Activated CD8-positive, alpha-beta memory T cell treated with anti-CD3 and anti-CD28 coated beads for 4 hours (primary cell): ENCODE results near the gene SASH3.

Source experiments
- DNase-seq, 2 donors: peaks; one replicate each; pipeline ENCODE4 v3.0.0-alpha.2; 2020; ENCODE audit warnings: low read depth in 2 of 2

Gene SASH3

DNA sequence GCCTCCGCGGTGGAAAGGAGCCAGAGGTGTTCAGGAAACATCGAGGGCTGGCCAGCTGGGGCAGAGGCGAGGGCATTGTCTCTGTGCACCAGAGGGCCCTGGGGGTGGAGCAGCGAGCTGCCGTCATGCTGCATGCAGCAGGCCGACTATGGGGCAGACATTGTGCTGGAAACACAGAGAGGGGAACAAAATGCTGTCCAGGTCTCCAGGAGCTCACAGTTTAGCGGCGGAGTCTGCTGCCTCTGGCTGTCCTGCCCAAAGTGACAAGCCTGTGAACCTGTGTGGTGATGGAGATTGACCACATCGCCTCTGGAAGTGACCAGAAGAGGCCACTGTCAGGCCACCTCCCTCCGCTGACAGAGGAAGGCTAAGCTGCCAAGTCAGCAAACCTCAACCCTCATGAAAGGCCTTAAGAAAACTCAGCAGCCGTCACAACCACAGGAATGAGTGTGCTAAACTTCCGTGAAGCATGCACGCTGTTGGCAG is 20.1 kb upstream of the SASH3 start:
- no peak for DNase-seq

DNA sequence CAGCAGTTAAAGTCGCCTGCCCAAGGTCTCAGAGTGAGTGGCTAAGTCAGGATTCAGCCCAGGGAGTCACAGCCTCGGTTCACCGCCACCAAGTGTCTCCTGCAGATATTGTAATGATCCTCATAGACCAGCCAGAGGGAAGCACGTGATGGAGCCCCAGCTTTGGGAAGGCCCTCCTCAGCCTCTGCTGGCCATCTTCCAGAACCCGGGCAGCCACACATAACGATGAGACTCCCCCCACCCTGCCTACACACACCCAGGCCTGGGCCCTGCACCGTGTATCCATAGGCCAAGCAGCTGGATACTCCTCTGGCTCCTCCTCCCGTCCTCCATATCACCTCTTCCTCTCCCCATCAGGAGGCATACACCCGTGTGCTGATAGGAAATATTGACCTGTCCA is 19.6 kb upstream of the SASH3 start:
- DNase-seq, result no peak

DNA sequence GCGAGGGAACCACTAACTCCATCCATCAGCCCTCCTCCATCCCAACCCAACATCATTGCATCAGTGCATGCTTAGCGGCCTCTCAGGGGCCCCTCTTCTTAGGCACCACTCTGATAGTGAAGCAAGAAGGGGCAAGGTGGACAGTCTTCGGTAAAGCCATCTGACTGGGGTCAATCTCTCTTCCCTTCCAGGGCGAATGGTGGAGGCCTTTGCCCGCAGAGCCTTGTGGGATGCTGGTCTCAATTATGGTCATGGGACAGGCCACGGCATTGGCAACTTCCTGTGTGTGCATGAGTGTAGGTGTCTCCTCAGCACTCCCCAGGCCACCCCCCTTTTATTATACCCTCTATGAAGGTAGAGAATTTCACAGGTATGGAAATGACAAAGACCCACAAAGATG is 18.8 kb upstream of the SASH3 start:
- DNase-seq, result no peak

DNA sequence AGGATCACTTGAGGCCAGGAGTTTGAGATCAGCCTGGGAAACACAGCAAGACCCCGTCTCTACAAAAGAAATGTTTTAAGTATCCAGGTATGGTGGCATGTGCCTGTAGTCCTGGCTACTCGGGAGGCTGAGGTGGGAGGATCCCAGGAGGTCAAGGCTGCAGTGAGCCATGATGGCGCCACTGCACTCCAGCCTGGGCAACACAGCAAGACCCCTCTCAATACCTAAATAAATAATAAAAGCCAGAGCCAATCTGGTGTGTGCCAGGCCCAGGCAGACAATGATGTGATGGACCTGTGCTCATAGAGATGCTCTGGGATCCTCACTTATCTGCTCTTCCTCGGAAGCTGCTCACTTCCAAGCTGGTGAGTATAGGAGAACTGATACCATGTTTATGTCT is 18.2 kb upstream of the SASH3 start:
- no peak for DNase-seq

DNA sequence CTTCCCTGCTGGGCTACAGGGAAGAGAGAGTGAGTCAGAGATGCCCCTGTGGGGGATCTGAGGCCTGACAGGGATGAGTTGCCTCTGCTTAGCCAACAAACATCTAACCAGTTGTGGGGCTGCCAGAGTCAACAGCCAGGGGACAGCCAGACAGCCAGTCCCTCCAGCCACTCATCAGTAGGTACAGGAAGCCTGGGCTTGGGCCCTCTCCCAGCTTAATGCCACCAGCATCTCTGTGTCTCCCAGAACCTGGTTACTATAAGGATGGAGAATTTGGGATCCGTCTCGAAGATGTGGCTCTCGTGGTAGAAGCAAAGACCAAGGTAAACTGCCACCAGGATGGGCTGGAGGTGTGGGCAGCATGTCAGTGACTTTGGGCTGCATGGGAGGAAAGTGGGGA is 17.3 kb upstream of the SASH3 start:
- DNase-seq, result no peak

DNA sequence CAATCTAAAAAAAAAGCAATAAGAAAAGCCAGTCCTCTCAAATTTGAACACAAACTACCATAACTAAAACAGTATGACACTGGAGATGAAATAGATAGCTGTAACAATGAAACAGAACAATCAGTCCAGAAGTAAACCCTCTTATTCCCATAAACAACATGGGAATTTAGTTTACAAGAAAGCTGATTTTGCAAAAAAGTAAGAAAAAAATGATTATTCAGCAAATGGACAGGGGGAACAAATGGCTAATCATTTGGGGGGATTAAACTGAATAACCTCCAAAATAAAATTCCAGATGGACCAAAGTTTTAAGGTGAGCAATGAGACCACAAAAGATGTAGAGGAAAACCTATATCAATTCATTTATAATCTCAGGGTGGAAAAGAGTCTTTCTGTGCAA is 16.1 kb upstream of the SASH3 start:
- DNase-seq, result no peak

DNA sequence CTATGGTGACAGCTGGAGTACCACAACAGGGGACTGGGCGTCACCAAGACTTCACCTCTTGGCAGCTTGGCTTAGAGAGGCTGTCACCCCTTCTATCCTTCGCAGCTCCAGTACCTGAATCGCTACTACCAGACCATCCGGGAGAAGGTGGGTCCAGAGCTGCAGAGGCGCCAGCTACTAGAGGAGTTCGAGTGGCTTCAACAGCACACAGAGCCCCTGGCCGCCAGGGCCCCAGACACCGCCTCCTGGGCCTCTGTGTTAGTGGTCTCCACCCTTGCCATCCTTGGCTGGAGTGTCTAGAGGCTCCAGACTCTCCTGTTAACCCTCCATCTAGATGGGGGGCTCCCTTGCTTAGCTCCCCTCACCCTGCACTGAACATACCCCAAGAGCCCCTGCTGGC is 11.6 kb upstream of the SASH3 start:
- no peak for DNase-seq

DNA sequence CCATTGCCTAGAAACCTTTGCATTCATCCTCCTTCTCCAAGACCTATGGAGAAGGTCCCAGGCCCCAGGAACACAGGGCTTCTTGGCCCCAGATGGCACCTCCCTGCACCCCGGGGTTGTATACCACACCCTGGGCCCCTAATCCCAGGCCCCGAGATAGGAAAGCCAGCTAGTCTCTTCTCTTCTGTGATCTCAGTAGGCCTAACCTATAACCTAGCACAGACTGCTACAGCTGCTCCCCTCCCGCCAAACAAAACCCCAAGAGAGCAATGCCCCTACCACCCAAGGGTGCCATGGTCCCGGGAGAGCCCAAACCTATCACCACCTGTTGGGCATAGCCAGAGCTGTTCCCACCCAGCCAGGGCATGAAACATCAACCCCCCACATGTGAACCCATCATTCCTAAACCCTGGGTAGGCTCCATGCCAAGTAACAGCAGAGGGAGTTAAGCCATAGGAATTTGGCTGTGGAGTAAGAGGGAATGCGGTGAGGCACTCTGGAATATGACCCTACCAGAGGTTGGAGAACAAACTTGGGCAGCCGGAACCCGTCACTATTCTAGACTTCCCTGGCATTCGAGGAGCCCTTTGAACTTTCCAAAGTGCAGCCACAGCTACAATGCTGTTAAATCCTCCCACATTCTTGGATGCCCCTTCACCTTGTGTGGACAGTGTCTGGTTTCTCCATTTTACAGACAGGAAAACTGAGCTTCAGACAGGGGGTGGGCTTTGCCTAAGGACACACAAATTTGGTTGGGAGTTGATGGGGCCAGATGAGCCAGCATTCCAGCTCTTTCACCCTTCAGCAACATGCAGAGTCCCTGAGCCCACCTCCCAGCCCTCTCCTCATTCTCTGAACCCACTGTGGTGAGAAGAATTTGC is 10.9 kb upstream of the SASH3 start:
- no peak for DNase-seq

DNA sequence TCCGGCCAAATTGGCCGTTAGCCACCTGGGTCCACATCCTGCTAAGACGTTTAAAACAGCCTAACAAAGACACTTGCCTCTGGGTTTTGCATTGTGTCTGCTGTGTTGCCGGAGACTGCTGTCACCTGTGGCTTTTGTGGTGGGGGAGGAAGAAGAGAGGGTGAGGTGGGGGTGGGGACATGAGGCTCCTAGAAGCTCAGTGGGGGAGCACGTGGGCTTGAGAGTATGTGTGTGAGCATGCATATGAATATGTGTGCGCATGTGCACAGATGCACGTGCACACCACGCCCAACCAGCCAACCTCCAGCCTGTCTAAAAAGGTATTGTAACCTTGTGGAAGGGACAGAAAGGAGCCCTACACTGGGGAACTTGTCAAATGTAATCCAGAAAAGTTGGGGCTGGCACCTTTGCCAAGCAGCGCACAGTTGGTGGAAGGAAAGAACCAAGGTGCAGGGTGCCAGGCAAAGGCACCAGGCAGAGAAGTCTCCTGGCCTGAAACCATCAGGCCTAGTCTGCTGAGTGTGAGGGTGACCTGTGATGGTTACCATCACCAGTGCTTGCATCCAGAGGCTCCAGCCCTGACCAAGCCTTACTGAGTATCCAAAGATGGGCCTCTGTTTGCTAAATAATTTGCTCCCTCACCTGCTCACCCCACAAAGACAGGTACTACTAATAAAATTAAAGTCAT is 10.1 kb upstream of the SASH3 start:
- DNase-seq, result peak; percentile 41 to 67

DNA sequence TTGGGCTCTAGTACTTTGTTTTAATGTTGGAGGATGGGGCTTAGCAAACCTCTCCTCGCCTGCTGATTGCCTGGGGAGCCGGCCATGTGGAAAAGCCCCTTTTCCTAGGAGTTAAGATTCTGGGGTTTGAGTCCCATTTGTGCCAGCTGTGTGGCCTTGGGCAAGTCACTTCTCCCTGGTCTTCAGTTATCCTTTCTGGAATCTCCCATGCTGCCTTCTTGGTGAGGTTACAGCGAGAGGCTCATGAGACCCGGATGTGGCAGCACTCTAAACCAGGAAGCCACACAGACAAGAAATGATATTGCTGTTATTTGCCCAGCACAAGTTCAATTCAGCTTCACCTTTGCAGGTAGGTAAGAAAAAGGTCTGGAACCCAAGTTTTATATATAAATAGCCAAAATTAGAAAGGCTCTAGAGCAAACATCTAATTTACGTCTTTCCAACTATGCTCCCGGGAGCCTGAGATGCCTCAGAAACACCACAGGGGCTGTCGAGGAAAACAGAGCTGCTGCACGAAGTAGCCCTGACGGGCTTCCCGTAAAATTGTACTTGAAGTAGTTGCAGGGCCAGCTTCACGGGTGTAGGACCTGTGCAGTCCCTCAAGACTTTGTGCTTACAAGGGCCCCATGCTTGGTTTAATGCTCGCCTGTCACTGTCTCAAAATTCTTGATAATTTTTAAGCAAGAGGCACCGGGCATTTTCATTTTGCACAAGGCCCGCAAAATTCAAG is 8.3 kb upstream of the SASH3 start:
- no peak for DNase-seq

DNA sequence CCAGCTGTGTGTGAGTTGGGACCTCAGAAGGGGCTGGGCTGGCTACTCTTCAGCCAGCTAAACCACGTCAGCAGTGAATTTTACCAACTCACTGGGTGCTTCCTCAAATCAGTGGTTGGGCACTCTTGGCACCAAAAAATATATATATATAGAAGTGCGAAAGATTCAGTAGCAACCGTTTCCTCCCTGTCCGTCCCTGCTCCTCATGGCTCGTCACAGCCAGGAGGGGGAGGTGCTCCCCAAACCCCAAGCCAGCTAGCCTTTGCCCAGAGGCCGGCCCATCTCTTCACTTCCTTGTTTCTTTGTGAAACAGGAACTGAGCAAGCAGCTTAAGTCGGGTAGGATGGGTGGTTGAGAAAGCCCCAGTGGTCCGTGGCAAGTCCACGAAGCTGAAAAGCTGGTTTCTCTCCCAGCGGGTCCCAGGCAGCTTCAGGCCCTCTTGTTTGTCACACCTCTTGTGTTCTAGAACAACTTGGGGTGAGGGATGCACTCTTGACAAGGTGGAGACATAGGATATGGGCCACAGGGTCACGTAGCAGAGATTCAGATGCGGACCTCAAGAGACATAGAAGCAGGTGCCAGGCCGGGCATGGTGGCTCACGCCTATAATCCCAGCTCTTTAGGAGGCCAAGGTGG is 6.8 kb upstream of the SASH3 start:
- no peak for DNase-seq

DNA sequence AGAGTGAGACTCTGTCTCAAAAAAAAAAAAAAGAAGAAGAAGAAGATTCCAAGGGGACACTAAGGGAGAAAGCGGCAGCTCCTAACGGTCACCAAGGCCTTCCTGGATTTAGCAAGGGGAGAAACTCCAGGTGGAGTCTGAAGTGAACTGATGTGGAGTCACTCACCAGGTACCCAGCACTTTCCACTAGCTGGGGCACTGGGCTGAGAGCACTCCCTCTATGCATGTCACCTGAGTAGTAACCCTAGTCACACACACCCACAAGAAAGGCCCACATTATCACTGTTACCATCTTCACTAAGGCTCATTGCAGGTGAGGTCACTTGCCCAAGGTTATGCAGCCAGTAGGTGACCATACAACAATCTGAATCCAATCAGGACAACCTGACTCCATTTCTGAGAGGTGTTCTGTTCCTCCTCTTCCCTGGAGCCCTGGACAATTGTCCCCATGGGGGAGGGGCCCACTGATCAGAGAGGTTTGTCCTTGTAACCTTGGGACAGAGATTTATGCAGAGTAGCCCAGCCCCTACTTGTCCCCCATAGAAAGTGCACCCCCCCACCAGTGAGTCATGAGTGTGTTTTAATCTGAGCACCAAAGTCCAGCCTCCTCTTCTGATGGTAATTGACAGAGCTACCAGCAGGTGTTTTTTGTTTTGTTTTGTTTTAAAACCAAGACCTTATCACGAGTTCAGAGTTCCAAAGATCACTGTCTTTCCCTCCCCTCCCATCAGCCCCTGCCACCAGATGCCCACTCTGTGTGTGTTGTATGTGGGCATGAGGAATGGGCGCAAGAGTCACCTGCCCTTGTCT is 5.9 kb upstream of the SASH3 start:
- DNase-seq, result no peak

DNA sequence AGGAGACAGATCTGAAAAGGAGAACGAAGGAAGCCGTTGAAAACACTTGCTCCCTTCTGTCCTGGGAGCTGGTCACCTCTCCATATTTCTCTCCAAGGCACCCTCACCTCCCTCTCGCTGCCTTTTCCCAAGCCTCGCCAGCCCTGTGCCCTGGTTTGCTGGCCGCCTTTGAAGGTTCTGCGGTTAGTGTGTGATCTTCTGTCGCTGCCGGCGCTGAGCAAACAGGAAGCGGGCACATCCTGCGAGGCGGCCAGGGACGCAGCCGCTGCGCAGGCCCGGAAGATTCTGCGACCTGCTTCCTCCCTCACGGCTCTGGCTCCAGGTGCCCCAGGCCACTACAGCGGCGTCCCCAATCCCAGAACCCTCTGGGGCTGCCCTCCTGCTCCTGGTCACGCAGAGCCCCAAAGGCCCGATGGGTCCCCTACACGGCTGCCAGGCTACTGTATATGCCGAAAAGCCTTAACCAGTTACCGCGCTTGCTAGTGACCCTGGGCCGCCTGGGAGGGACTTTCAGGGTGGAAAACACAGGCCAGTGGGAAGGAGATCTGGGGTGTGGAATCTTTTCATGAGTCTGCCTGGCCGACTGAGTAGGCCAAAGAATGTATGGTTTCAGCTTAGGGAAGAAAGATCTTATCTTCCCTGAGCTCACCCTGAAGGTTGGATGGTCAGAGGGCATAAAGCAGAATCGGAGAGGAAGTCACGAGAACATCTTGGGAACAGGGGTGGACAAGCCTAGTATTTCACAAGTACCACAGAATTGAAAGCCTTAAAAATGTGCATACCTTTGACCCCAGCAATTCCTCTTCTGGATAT is 2.3 kb upstream of the SASH3 start:
- peak in 1 of 2 donors; percentile 45 for DNase-seq

DNA sequence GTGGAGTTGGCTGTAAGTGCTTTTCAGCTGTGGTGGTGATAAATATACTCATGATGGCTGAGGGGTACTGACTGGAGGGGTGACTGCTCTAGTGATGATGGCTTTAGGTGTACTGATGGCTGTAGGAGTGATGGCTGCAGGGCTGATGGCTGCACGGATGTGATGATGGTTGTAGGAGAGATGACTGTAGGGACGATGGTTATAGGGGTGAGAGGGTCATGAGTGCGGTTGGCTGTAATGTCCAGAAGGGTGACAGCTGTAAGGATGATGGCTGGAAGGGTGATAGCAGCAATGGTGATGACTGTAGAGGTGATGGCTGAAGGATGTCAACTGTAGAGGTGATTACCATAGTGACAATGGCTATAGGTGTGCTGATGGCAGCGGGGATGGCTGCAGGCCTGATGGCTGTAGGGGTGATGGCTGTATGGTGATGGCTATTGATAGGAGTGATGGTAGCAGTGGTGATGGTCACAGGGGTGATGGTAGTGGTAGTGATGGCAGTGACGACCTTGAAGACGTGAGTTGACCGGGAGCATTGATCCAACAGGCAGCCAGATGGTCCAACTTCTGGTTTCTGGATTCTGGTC is 570 bp upstream of the SASH3 start:
- no peak for DNase-seq

DNA sequence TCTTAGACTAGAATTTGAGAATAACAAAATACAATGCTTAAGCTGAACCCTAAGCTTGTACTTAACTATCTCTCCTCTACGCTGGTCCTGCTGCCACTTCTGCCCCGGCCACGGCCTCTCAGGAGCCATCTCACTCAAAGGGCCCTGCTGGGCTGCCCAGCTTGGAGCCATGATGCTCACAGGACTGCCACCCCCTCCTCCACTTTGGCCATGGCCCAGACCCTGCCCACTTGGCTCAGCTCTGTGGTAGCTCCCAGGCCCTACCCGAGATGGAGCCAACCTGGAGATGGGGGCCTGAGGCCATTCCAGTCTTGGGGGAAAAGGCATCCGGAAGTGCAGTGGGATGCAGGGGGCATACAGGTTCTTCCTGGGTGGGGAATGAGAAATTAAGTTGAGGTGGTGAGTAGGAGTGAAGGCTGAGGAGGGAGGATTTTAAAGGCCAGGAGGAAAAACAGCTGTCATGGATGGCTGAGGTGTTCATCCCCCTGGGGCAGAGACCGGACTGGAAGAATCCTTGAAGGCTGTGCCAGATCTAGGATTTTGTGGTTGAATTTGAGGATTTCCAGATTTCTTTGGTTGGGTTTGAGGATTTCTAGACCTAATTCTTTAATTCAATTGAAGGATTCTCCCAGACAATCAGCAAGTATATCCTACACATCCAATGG is 824 bp downstream of the SASH3 start:
- no peak for DNase-seq

DNA sequence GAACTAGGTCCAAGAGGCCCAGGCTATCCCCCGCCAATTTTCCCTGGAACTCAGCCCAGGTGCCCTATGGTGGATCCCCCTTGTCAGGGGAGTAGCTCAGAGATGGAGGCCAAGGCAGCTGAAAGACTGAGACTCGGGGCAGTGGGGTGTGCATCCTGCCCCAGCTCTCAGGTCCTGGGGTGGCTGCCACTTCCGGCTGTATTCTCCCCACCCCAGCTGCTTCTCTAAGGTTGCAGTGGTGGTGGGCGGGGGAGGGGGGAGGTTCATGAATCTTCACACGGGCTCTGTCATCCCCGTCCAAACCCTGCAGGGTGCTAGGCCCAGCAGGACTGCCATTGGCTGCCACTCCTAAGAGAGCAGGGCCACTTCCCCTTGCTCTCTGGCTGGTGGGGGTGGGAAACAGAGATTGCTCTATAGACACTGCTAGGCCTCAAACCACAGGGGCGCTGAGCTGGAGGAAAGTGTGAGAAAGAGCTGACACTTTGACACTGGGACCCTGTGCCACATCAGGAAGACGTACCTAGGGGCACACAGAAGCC is 1.5 kb downstream of the SASH3 start:
- peak; percentile 55 to 75 for DNase-seq

DNA sequence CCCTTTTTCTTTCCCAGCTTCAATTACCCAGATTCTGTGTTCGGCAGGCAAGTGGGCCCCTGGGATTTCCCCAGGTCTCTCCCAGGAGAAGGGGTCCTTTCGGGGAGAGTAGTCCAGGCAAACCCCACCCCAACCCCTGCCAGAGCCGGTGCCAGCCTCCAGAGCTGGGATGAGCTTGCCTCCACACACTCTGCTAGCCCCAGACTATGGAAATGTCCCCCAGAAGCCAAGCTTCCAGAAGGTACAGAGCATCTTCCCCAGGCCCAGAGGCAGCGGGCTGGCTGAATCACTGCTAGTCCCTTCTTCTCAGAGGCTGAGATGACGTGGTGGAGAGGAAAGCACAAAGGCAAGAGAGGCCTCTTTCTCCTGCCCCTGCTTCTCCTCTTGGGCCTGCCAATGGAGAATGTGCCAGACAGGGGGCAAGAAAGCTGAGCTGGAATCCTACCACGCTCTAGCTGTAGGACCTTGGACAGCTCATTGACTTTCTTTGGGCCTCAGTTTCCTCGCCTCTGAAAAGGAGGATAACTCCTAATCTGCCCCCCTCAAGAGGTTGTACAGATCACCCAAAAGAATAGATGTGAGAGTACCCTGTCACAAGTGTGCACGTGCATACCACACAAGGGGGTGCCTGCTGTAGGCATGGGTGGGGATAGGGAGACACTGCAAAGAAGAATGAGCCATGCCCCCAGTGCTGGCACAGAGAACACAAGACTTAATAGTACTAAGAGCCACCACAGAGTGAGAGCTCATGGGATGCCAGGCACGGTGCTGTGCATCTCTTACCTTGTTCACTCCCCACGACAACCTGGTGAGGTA is 2.1 kb downstream of the SASH3 start:
- DNase-seq, result no peak

DNA sequence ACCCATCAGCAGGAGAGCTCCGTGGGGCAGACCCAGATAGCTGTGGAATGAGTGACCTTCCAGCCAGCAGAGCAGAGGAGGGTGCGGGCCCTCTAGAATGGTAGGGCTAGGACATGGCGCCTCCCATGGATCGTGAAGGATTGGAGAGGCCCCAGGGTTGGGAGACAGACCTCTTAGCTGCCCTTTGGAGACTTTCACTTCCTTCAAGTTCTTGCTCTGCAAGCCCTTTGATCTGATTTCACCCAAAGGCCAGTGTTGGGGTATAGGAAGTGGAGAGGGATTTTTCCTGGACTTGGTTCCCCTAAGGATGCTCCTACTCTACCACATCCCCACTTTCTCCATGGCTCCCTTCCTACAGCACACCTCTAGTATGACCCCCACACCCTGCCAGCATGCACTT is 3.0 kb downstream of the SASH3 start:
- no peak for DNase-seq
